Stomach (tissue), 9 donors: ENCODE data around the gene FAXDC2. TPM values are rescaled to one million over a fixed set of nuclear protein-coding genes. Genes with fewer than 3 reads are reported as not detected.

Experiments
- DNase-seq, 2 donors: peaks; one replicate each; pipeline versions ENCODE4 v3.0.0 to v3.0.0-alpha.2; 2013 to 2019
- H3K27ac ChIP-seq, 5 donors: fragments of 200-600 bp in 4 of 5; sonication (generic) in 4 of 5; one replicate each; pipeline ENCODE4 v1.5.1; 2013 to 2019; ENCODE audit warnings: mild to moderate bottlenecking in 1 of 5, moderate library complexity in 1 of 5
- H3K27me3 ChIP-seq, 3 donors: fragments of 200-600 bp; sonication (generic); one replicate each; pipeline ENCODE4 v1.5.1; 2017 to 2019; ENCODE audit warnings: mixed run types in 1 of 3
- H3K36me3 ChIP-seq, 4 donors: fragments of 200-600 bp; sonication (generic); 1 replicate in 3 of 4; 2 replicates in 1 of 4; pipeline ENCODE4 v1.5.1; 2016 to 2019
- H3K4me1 ChIP-seq, 4 donors: fragments of 200-600 bp; sonication (generic); one replicate each; pipeline ENCODE4 v1.5.1; 2016 to 2019
- H3K4me3 ChIP-seq, 4 donors: fragments of 200-600 bp; sonication (generic) in 3 of 4; one replicate each; pipeline ENCODE4 v1.5.1; 2016 to 2019; ENCODE audit warnings: mild to moderate bottlenecking in 1 of 4
- H3K9me3 ChIP-seq, 4 donors: fragments of 200-600 bp; sonication (generic); one replicate each; pipeline ENCODE4 v1.5.1; 2016 to 2019
- CTCF ChIP-seq, 7 experiments: fragments of 450-650 bp in 4 of 7; fragments of 200-600 bp in 3 of 7; sonication (generic) in 3 of 7; IDR thresholded peaks; one replicate each; pipeline ENCODE4 v1.5.1; 2016 to 2019; ENCODE audit warnings: antibody characterized with exemption in 7 of 7, control low read depth in 2 of 7, mild to moderate bottlenecking in 1 of 7
- EP300 ChIP-seq: sonication (generic); formaldehyde crosslinking; IDR thresholded peaks from one replicate; pipeline ENCODE4 v1.6.1; 2017; ENCODE audit warnings: antibody characterized with exemption
- POLR2A ChIP-seq, 4 donors: fragments of 450-650 bp; IDR thresholded peaks; one replicate each; pipeline ENCODE4 v1.6.1; 2016; ENCODE audit warnings: antibody characterized with exemption in 4 of 4, control low read depth in 2 of 4, mild to moderate bottlenecking in 1 of 4, moderate library complexity in 1 of 4
- POLR2AphosphoS5 ChIP-seq, 3 donors: sonication (generic); formaldehyde crosslinking; IDR thresholded peaks; one replicate each; pipeline ENCODE4 v1.6.1; 2016; ENCODE audit warnings: antibody characterized with exemption in 3 of 3
- WGBS, 5 donors: extraction: QIAGEN DNeasy Blood & Tissue Kit in 3 of 5; methylation state at CpG; one replicate each; pipeline versions ENCODE4 v1.1.5 to v1.1.7; 2013 to 2018; 5-methylcytosine and 5-hydroxymethylcytosine counted together
- intact Hi-C: fragments of 100-400 bp; cut with DNase I; formaldehyde crosslinking; loops from one replicate; pipeline ENCODE4 v1.15.1; 2023; ENCODE audit warnings: low total_unique reads
- polyA plus RNA-seq, 3 donors: library from polyadenylated mRNA; stranded (reverse); fragments of 200-250 nt; gene quantifications; one replicate each; pipeline ENCODE4 v1.2.3, GENCODE V29; 2013
- total RNA-seq, 5 donors: library from RNA; depleted of rRNA; stranded (reverse); fragments of >200 nt; gene quantifications; one replicate each; pipeline versions ENCODE4 v1.1.0 to v1.2.3, GENCODE V29; 2014 to 2016
- donor health status: healthy with polysubstance abuse.
- donor health status: Bipolar disorder and iron deficiency.
- donor health status: healthy.

Gene FAXDC2
- total and polyA plus RNA-seq, 8 donors, result 4.9 to 160 (median 18.1) TPM

DNA sequence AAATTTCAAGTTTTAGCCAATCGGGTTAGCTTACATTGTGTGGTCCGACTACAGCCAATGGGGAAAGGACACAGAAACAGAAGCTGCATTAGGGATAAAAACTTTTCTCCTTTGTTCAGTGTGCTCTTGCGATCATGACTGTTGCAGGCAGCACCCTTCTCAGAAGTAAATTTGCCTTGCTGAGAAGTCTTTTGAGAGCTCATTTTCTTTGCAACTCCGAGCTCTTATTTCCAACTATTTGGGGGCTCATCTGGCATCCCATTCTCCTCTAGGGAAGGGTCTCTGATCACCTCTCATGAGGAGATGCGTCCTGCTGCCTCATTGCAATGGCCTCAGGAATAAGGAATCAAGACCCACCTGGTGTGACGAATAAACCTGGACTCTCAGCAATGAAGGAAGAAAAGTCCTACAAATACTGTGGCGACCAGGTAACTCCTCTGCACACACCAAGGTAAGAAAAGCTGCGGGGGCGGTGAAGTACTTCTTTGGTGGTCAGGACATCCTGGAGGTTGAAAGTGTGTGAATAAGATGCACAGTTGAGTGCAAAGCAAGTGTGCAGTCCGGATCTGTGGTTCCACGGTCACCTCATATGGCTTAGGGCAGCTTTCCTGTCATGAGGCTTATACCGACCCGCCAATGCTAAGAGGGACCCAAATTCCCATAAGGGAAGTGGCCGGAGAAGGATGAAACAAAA, 28.4 kb upstream of the FAXDC2 start:
- H3K27me3 ChIP-seq, result no peaks in the 10 kb centered on the region
- 95 to 97% (median 96%) methylated on average over 14 of the region's 14 CpGs for whole genome bisulfite sequencing, 5 donors
- peaks cover 0 to 22% (median 11%) of the 10 kb centered on the region in 4 donors for H3K9me3 ChIP-seq
- H3K27ac ChIP-seq, result no peak overlapping the region
- peaks cover 30 to 83% (median 56%) of the 10 kb centered on the region in 4 donors for H3K36me3 ChIP-seq
- intact Hi-C loops, result no loop called here
- DNase-seq, result no peak
- H3K4me1 ChIP-seq, result no peaks in the 10 kb centered on the region
- TF ChIP-seq CTCF (IDR thresholded peaks at IDR 0.05) (no peak), EP300 (no peak), POLR2AphosphoS5 (IDR thresholded peaks at IDR 0.05) (no peak)
- H3K4me3 ChIP-seq, result no peak overlapping the region

GRCh38 chr5:154873791-154874331, 23.5 kb upstream of the FAXDC2 start:
- Histone ChIP-seq H3K27ac (peak overlapping the region in 2 of 5 donors; percentile 7 to 18), H3K9me3 (peaks cover 0 to 10% (median 5%) of the 10 kb centered on the region in 4 donors), H3K4me3 (no peak overlapping the region), H3K36me3 (peaks cover 56 to 95% (median 87%) of the 10 kb centered on the region in 4 donors), H3K4me1 (peaks cover 0 to 6% (median 0%) of the 10 kb centered on the region in 4 donors), H3K27me3 (no peaks in the 10 kb centered on the region)
- intact Hi-C loops, result no loop called here
- TF ChIP-seq POLR2AphosphoS5 (IDR thresholded peaks at IDR 0.05), result no peak
- no peak for TF ChIP-seq EP300
- TF ChIP-seq CTCF (IDR thresholded peaks at IDR 0.05), result no peak
- TF ChIP-seq POLR2A (IDR thresholded peaks at IDR 0.05), result no peak
- 63 to 73% (median 67%) methylated on average over 5 of the region's 5 CpGs for WGBS, 5 donors
- DNase-seq, result no peak

DNA sequence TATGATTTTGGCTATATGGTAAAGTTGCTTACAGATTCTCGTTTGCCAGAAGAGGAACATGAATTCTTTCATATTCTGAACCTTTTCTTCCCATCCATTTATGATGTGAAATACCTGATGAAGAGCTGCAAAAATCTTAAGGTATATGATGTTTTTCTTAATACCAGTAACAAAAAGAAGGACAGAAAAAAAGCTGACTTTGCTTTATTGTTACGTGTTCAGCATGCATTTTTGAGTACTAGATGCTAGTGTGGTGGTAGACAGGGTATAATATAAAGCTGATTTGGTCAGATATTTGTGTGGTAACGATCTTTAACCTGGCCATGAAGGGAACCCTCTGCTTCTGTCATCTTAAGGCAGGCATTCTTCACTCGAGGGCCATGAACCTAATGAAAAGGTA, 21.3 kb upstream of the FAXDC2 start:
- H3K27ac ChIP-seq, result no peak overlapping the region
- TF ChIP-seq EP300 (no peak), POLR2AphosphoS5 (IDR thresholded peaks at IDR 0.05) (no peak), POLR2A (IDR thresholded peaks at IDR 0.05) (no peak), CTCF (IDR thresholded peaks at IDR 0.05) (no peak)
- intact Hi-C loops, result no loop called here
- H3K9me3 ChIP-seq, result no peaks in the 10 kb centered on the region
- WGBS, 5 donors, result 87 to 93% (median 91%) methylated on average over 4 of the region's 4 CpGs
- no peak for DNase-seq
- no peak overlapping the region for H3K4me3 ChIP-seq
- H3K27me3 ChIP-seq, result no peaks in the 10 kb centered on the region
- peaks cover 59 to 98% (median 89%) of the 10 kb centered on the region in 4 donors for H3K36me3 ChIP-seq
- H3K4me1 ChIP-seq, result peaks cover 0 to 9% (median 0%) of the 10 kb centered on the region in 4 donors

DNA sequence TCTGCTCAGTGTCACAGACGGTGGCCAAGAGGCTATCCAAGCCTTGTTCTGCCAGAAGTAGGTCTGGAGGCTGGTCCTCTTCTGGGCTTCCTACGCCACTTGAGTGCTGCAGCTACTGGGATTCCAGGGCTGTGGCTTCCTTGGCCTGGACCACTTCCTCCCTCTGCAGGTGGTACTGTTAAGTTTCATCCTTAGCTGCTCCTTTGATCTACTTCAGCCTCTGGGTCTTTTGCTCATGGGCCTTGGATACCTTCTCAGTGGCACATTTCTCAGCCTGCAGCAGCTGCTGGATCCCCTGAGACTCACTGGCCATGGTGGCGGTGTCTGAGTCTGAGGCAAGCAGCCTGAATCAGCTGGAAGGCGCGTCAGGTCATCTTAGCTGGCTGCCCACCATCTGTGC, 18.3 kb upstream of the FAXDC2 start:
- Histone ChIP-seq H3K27me3 (no peaks in the 10 kb centered on the region), H3K9me3 (no peaks in the 10 kb centered on the region), H3K4me1 (peaks cover 0 to 29% (median 6%) of the 10 kb centered on the region in 4 donors), H3K36me3 (peaks cover 41 to 98% (median 87%) of the 10 kb centered on the region in 4 donors), H3K4me3 (no peak overlapping the region), H3K27ac (no peak overlapping the region)
- WGBS, 5 donors, result 91 to 94% (median 91%) methylated on average over 5 of the region's 5 CpGs
- intact Hi-C loops, result loop anchor here (10.0 kb wide), 1 partner anchor 66 kb away; the partner anchor contains the start of gene GEMIN5
- peak in 1 of 2 donors; percentile 35 for DNase-seq
- TF ChIP-seq EP300, result no peak
- TF ChIP-seq CTCF (IDR thresholded peaks at IDR 0.05), result no peak
- no peak for TF ChIP-seq POLR2AphosphoS5 (IDR thresholded peaks at IDR 0.05)
